Activated naive CD4-positive, alpha-beta T cell (primary cell): ENCODE data around the gene YARS1.

Source experiments
- DNase-seq, 4 experiments: peaks; one replicate each; lab custom pipeline; 2025; lab: John Stamatoyannopoulos, UW

Gene YARS1

GRCh38 chr1:32780628-32781234, 36.4 kb downstream of the YARS1 start:
- no peak for DNase-seq

GRCh38 chr1:32780005-32780404, 37.2 kb downstream of the YARS1 start:
- no peak for DNase-seq

GRCh38 chr1:32779242-32779641, 37.9 kb downstream of the YARS1 start:
- no peak for DNase-seq

DNA sequence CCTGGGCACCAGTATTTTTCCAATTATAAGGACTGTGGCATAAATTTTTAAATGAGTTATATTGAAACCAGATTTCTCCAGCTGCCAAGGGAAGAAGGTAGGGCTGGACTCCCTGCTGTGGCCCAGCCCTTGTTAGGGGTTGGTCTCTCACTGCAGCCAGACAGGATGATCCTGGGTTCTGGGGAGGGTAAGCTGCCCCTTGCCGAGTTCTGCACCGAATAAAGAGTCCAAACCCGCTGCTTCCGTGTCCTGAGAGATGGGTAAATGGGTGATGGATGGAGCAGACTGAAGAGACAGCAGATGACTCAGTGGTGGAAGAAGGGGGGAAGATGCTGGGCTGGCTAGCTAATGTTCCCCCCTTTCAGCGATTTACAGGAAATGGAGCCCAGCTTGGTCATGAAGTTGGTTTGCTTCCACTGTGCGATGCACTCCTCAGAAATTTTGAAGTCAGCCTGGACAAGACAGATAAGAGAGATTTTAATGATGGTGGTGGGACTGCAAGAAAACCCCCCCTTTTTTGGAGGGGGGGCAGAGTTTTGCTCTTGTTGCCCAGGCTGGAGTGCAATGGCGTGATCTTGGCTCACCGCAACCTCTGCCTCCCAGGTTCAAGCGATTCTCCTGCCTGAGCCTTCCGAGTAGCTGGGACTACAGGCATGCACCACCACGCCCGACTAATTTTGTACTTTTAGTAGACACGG, 41.4 kb downstream of the YARS1 start:
- DNase-seq: no peak

DNA sequence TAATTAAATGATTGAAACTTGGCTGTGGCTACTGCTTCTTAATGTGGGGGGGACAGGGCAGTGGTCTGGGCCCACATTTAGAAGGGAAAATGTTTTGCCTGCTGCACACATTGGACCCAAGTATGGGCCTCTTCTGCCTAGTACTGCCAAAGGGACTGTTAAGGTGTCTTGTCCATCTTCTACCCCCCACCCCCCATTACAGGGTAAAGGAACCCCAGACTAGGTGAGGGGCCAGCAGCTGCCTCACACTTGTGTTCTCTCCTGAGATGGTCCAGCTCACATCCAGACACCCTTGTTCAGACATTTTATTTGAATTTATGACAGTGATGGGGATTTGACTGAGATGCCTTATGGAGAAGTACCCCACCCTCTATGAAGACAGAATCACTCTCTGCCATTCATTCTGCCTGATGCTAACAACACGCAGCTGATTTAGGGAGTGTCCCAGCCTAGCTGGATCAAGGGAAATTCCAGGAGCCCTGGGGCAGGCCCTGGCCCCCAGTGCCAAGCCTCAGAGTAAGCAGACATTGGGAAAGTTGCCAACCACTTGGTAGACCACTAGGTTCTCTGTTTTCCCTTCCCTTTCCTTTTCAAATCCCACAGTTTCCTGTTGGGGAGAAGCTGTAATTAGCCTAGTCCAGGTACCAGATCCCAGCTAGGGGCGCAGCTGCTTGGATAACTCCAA, 42.1 kb downstream of the YARS1 start:
- no peak for DNase-seq

DNA sequence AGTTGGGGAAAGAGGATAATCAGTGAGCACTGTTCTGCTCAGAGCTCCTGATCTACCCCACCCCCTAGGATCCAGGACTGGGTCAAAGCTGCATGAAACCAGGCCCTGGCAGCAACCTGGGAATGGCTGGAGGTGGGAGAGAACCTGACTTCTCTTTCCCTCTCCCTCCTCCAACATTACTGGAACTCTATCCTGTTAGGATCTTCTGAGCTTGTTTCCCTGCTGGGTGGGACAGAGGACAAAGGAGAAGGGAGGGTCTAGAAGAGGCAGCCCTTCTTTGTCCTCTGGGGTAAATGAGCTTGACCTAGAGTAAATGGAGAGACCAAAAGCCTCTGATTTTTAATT, 42.7 kb downstream of the YARS1 start:
- no peak for DNase-seq

- no peak for DNase-seq
Measured at GRCh38 chr1:32773764-32774463, 43.2 kb downstream of the YARS1 start.

DNA sequence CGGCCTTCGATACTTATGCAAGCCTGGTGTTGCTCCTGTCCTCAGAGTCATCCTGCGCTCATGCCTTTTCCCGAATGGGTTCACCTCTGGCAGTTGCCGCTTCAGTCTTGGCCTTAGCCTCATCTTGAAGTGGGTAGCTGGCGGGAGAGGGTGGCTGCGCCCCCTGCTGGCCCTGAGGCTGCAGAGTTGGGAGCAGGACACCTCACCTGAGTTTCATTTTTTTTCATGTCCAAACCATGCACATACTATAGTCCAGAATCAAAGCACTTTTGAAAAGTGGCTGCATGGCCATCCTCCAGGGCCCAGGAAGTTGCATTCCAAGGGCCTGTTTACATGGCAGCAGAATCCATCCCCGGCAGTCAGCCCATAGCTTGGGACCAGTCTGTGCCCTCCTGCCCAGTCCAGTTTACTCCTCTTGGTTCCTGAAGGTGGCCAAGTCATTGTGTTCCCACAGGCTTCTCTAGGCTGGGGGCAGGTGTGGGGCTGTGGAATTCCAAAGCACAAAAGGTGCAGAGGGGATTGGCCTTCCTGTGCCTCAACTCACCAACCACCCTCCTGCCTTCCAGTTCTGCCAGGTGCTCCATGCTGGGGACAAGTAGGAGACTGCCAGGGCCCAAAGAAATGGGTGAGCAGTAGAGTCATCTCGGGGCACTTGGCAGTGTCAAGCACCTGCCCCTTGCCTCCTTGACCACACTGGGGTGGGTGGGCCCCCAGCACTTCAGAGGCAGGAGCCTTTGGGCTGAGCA, 44.0 kb downstream of the YARS1 start:
- DNase-seq: peak; percentile 31 to 70 (median 50)

DNA sequence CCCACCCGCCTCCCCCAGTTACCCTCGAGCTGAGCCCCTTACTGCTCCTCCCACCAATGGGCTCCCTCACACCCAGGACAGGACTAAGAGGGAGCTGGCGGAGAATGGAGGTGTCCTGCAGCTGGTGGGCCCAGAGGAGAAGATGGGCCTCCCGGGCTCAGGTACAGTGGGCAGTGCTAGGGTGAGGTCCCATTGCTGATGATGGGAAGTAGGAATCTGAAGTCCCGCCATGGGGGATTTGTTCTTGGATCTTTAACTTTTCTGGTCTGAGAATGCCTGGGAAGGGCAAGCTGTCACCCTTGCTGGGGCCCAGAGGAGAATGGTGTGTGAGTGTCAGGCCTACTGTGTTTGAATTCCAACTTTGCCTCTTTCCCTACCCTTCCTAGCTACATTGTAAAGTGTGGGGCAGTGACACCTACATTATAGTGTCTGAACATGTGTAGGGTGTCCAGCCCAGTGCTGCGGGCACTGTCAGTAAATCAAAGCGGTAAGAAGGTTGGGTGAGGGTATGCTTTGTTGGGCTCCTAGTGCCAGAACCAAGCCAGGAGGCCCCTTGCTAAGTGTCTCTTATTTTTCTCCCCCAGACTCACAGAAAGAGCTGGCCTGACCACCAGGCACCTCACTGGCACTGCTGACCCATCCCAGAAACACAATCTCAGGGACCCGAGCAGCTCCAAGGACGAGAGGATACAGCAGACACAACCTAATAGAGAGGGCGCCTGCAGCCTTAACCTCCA, 44.7 kb downstream of the YARS1 start:
- DNase-seq: no peak

DNA sequence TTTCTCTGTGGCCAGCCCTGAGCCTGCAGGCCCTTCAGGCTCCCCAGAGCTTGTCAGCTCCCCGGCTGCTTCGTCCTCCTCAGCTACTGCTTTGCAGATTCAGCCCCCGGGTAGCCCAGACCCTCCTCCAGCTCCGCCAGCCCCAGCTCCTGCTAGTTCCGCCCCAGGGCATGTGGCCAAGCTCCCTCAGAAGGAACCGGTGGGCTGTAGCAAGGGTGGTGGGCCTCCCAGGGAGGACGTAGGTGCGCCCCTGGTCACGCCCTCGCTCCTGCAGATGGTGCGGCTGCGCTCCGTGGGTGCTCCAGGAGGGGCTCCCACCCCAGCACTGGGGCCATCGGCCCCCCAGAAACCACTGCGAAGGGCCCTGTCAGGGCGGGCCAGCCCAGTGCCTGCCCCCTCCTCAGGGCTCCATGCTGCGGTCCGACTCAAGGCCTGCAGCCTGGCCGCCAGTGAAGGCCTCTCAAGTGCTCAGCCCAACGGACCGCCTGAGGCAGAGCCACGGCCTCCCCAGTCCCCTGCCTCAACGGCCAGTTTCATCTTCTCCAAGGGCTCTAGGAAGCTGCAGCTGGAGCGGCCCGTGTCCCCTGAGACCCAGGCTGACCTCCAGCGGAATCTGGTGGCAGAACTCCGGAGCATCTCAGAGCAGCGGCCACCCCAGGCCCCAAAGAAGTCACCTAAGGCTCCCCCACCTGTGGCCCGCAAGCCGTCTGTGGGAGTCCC, 45.4 kb downstream of the YARS1 start:
- no peak for DNase-seq

- DNase-seq: no peak
Measured at GRCh38 chr1:32770741-32771548, 46.2 kb downstream of the YARS1 start.

GRCh38 chr1:32770221-32770731, 46.9 kb downstream of the YARS1 start:
- no peak for DNase-seq

DNA sequence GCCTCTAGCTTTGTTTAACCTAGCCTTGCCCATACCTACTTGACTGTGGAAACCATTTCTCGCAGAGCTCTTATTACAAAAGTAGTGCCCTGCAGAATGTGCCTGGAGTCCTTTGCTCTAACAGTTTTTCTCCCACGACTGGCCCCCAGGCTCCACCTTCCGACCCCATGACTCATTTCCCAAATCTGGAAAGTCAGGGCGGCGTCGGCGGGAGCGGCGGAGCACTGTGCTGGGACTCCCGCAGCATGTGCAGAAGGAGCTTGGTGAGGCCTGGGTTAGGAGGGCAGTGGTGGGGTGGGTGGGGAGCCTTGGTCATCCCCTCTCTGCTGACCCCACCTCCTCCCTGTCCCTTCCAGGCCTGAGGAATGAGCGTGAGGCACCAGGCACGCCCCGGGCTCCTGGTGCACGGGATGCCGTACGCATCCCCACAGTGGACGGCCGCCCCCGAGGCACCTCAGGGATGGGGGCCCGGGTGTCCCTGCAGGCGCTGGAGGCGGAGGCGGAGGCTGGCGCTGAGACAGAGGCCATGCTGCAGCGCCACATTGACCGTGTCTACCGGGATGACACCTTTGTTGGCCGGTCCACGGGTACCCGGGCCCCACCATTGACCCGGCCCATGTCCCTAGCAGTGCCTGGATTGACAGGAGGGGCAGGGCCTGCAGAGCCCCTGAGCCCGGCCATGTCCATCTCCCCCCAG, 47.5 kb downstream of the YARS1 start:
- DNase-seq: no peak

DNA sequence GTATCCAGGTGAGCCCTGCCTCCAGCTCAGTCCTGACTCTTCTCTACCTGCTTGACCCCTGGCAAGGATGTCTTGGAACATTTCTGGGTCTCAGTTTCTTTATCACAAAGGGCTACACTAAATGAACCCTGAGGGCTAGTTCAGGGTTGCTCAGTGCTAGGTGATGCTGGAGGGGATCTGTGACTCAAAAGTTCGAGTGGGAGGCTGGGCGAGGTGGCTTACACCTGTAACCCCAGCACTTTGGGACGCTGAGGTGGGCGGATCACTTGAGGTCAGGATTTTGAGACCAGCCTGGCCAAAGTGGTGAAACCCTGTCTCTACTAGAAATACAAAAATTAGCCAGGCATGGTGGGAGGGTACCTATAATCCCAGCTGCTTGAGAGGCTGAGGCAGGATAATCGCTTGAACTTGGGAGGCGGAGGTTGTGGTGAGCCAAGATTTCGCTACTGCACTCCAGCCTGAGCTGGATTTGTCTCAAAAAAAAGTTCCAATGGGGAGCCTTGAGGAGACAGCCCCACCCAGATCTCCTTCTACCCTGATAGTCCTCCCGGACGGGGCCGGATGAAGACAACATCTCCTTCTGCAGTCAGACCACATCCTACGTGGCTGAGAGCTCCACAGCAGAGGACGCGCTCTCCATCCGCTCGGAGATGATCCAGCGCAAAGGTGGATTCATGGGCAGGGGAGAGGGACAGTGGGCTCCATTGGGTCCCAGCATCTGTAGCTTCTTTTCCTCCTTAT, 48.9 kb downstream of the YARS1 start:
- no peak for DNase-seq

- DNase-seq: no peak
Measured at GRCh38 chr1:32767641-32768040, 49.5 kb downstream of the YARS1 start.

DNA sequence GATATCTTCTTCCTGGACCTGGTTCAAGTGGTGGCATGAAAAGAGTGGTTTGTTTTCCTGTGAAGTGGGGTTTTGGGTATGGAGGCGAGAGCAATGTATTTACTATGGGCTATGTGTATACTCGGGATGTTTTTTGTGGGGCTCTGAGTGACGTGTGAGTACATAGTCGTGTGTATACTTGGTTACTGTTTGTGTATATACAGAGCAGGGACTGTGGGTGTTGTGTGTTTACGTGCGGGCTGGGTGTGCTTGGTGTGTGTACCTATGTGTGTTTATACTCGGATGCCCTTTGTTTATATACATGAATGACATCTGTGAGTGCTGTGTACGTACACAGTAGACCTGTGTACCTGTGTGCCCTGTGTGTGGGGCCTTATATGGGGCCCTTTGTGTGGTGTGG, 50.0 kb downstream of the YARS1 start:
- DNase-seq: no peak

DNA sequence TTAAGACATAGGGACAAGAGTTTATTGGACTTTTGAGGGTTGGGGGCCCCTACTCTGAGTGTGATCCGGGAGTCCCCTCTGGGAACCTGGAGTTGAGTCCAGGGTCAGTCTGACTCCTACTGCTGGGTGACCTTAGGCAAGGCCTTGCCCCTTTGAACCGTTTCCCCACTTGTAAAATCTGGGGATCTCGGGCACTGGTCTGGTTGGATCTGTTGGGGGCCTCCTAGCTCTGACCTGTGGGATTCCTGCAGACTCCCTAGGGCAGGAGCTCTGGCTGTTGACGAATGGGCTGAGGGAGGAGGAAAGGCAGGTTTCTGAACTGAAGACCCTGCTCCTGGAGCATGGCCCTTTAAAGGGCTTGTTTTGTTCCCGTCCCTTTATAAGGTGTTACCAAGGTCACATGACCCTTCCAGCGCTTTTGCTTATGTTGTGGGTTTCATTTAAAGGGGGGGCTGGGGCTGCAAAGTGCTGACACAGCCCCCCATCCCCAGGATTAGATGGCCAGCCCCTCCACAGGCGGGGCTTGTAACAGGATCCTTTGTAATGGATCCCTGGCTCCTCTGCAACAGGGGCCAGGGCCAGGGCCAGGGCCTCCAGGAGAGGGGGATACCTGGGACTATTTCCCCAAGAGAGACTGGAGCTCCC, 50.7 kb downstream of the YARS1 start:
- DNase-seq: no peak
